GM12872 (cell line): ENCODE data around the gene RPAP3.
A peak's percentile ranks its signal among the peaks of the same experiment; 100 is the strongest.

Experiments used
- CTCF ChIP-seq: IDR thresholded peaks from 3 replicates; pipeline ENCODE4 v1.5.1; 2011; ENCODE audit warnings: low read depth, mild to moderate bottlenecking, low read length, moderate library complexity; ENCODE audit not compliant: insufficient read depth

The RPAP3 gene

GRCh38 chr12:47700263-47700662, 5.6 kb downstream of the RPAP3 start:
- no peak for TF ChIP-seq CTCF

GRCh38 chr12:47698631-47699030, 7.2 kb downstream of the RPAP3 start:
- no peak for TF ChIP-seq CTCF

GRCh38 chr12:47698055-47698454, 7.8 kb downstream of the RPAP3 start:
- no peak for TF ChIP-seq CTCF

- no peak for TF ChIP-seq CTCF
Measured at GRCh38 chr12:47689215-47689614, 16.6 kb downstream of the RPAP3 start.

- no peak for TF ChIP-seq CTCF
Measured at GRCh38 chr12:47687636-47688035, 18.2 kb downstream of the RPAP3 start.

- peak; percentile 51; the same call in 2 of the 3 replicates for TF ChIP-seq CTCF
Measured at GRCh38 chr12:47686645-47687240, 19.1 kb downstream of the RPAP3 start.

- TF ChIP-seq CTCF = no peak
Measured at GRCh38 chr12:47679785-47680184, 26.0 kb downstream of the RPAP3 start.
